GM12801 (cell line): Measurements from ENCODE around the gene RGS6.

ENCODE experiments used
- CTCF ChIP-seq: IDR thresholded peaks from one replicate; pipeline ENCODE4 v1.5.1; 2011; ENCODE audit warnings: control low read depth; ENCODE audit not compliant: insufficient read length; ENCODE audit errors: extremely low read depth

RGS6 gene

DNA sequence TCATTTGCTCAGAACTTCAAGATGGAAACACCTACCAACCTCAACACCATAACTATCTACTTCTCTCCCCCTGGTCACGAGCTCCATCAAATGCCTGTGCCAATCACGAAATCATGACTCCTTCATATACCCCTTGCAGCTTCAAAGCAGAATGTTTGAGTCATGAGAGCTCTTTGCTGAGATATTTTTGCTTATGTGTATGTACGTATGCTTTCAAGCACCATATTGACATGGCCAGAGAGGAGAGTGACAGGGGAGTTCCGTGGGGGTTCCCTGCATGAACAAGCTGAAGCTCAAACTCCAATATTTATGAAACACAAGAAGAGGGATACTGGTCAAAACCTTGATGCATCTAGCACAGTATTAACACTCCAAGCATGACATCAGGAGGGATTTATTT, 587.3 kb downstream of the RGS6 start:
- TF ChIP-seq CTCF = no peak

- no peak for TF ChIP-seq CTCF
Measured at GRCh38 chr14:72521045-72521444, 588.8 kb downstream of the RGS6 start.

- no peak for TF ChIP-seq CTCF
Measured at GRCh38 chr14:72521968-72522741, 589.9 kb downstream of the RGS6 start.

DNA sequence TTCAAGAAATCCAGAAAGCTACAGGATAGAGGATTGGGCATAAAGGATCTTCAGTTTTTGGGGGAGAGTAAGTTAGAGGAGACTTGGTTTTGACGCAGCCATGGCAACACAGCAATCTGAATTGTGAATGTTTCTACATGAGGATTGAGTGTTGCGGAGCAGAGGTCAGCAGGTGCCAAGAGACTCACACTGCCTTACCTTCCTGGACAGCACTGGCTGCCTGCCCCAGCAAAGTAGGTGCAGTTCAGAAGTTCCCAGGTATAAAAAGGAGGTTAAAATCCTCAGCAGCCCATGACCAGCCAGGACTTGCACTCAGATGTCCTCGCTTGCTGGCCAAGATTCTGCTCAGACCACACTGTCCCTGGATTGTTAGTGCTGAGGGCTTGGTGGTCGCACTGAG, 590.6 kb downstream of the RGS6 start:
- TF ChIP-seq CTCF = no peak

- TF ChIP-seq CTCF = no peak
Measured at GRCh38 chr14:72523424-72524294, 591.4 kb downstream of the RGS6 start.

DNA sequence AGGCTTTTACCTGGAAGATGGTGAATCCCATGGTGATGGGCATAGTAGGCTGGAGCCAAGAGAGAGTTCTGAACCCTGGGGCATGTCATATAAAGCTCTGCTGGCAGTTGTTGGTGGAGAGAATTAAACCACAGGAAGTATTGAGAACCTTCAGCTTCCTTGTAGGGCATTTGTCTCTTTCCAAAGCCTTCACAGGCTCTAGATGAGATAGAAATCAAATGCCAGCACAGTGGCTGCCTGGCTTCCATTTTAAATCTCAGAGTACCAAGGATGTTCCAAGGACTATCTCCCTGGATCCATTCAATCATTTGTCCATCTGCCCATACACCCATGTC, 592.0 kb downstream of the RGS6 start:
- no peak for TF ChIP-seq CTCF

GRCh38 chr14:72525087-72525915, 593.1 kb downstream of the RGS6 start:
- no peak for TF ChIP-seq CTCF
